Globus pallidus (tissue), 1 donor: ENCODE results near the gene PGLYRP4.
"Not testable (repeated sequence)": the region's sequence is repeated elsewhere in the genome, so short reads cannot be mapped to it uniquely, and the experiment has no call there.

ENCODE experiments used
- DNase-seq: peaks from one replicate; pipeline ENCODE4 v3.0.0-alpha.2; 2015; ENCODE audit warnings: low spot score

The PGLYRP4 gene

DNA sequence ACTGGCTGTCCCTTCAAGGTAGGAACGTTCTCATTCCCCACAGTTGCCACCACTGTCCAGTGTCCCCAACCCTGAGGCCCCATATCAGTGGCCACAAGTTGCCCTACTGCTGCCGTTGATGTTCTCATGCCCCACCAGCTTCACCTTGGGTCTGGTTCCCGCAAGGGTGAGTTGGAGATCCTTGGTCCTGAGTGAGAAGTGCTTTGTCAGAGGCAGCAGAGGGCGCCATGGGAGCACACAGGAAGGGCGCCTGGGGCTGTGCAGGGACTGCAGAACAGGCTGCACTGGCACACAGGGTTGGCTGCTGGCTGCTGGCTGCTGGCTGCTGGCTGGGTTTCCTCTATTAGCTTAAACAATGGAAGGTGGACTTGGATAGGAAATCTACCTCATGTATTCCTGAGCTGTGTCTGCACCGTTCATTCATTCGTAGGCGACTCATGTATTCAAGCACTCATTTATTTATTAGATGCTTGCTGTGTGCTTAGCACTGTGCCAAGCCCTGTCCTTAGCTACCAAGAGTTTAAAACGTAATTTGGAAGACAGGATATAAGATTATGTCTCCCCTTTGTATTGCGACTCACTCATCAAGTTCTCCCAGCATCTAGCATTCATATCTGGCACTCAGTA, 6.9 kb upstream of the PGLYRP4 start:
- no peak for DNase-seq

DNA sequence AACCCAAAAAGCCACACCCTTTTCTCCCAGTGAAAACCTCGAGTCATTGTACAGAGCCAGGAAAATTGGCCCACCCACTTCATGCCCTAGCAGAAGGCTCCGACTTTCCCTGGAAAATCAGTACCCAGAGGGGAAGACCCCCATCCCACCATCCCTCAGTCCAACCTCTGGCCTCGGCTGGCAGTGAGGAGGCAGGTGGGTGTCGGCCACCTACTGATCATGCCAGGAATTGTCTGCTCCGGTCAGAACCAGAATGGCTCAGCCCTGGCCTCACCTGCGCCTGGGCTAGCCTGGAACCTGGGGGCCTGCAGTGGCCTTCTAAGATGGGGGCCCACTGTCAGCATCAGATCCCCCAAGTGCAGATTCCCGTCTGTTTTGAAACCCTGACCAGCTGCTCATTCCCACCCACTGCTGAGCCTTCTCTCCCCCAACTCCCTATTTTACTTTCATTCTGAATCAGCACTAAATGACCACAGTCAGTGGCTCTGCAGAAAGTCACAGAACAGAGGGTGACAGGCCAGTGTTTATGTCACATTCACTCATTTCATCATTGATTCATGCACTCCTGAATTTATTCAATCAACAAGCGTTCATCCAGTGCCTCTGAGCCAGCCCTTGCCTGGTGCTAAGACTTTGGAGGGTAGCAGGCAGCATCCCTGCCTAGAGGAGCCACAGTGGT, 6.0 kb upstream of the PGLYRP4 start:
- DNase-seq: no peak

DNA sequence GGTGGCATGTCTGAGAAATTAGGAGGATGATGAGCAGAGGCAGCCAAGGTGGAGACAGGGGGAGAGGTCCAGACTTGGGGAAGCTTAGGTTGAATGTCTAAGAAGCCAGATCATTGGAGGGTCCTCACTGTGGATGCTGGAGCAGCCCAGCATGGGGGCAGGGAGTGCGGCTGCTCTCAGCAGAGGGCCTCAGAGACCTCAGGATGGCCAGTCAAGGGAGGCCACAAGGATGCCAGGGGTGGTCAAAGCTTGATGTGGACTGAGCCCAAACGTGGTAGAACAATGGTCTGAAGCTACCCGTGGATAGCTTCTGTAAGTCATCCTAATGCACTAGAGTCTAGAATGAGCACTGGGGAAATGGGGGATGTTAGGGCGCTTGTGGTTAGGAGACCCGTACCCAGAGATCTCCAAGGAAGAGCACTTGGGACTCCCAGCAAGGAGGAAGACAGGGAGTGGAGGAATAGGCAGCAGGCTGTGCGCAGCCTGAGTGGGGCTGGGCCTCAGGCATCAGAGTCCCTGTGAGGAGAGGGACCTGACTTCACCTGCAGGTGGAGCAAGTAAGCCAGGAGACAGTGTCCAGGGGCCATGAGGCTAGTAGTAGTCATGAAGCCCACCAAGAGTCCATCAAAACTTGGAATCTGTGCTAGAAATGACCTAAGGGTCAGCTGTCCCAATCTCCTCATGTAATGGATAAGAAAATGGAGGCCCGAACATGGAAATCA, 4.7 kb upstream of the PGLYRP4 start:
- DNase-seq: no peak

DNA sequence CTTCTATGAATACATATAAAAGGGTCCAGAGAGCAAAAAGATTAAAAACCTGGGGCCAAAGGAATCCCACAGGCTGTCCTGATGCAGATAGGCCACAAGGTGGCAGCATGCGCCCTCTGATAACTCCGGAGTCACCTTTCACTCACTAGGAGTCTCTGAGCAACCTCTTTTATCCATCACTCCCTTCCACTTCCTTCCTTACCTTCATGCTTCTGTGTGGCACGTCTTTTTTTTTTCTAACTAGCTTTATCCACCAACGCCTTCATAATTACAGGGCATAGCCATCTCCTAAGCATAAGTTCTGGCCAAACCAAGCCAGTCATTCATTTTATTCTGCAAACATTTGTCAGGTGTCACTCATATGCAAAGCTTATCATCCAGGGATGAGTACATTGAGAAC, 3.9 kb upstream of the PGLYRP4 start:
- peak; percentile 46 for DNase-seq

DNA sequence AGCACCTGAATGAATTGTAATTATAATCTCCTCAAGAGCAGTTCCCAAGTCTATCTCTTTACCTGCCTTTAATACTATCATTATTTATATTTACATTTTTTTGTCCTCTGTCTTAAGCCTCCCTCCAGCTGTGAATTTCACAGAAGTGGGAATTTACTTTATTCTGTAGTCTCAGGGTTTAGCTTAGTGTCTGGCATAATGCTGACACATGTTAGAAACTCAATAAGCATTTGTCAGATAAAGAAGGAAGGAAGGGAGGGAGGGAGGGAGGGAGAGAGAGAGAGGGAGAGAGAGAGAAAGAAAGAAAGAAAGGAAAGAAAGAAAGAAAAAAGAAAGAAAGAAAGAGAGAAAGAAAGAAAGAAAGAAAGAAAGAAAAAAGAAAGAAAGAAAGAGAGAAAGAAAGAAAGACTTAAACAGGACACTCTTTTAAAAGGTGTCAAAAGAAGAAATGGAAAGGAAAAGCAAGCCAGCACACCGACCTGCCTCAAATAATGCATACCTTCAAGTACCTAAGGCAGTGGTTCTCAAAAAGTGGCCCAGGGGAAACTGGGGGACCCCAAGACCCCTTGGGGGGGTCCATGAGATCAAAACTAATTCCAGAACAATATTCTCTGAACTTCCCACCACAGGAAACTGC, 1.8 kb upstream of the PGLYRP4 start:
- DNase-seq: no peak

DNA sequence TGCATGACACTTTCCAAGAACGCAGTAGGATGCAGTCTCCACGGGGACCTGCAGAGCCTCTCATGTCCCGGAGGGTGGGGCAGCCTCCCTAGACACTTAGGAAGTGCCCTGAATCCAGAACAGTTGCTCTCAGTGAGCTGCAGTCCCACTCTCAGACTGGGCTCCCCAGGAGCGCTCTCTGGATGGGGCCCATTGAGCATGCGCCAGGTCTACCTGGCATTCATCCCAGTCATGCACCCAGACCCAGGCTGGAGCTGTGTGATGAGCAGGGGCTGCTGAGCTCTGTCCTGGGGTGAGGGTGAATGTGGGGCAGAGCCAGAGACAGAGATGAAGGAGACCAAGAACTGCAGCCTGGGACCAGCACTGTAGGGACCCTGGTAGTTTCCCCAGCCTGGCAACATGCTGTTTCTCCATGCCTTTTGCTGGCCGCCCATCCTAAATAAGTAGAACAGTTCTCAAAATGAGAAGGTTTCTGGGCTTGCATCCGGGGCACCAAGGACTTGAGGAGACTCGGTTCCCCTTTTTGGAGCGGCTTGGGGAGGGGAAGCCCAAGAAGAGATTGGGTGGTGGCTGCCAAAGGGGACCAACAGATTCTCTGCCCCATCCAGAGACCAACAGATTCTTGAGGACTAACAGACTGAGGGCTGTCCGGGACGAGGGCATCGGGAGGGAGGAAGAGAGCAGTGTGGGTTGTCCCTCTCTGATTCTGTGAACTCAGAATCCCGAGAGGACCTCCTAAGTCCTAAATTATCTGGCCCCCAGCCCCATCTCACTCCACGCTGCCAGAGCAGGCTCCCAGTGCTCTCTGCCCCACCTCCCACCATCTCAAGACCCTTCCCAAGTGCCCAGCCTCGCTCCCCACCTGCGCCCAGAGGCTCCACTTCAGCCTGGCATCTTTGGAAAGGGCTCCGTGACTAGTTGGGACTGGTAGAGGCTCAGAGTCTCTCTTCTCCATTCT, 1.0 kb upstream of the PGLYRP4 start:
- no peak for DNase-seq

DNA sequence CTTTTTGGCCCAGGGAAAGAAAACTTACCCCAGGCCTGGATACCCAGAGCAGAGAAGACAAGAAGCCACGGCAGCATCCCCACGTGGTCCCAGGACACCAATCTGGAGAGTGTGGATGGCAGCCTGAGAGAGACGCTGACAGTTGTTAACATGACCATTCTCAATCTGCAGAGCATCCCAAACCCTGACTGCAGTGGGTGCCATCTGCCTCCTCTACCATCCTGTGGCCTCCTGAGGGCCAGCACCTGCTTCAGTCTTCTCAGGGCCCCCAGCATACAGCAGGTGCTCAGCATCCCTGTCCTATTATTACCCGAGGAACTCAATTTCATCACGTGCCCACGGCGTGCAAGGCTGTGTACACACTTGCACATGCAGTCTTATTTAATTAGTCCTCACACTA, 785 bp downstream of the PGLYRP4 start:
- DNase-seq: no peak

DNA sequence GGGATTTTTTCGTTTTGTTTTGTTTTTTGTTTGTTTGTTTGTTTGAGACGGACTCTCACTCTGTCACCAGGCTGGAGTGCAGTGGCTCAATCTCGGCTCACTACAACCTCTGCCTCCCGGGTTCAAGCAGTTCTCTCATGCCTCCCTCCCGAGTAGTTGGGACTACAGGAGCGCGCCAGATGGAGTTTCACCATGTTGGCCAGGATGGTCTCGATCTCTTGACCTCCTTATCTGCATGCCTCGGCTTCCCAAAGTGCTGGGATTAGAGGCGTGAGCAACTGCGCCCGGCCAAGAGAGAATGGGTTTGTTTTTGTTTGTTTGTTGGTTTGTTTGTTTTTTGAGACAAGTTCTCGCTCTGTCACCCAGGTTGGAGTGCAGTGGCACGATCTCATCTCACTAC, 1.6 kb downstream of the PGLYRP4 start:
- DNase-seq: not testable (repeated sequence)

DNA sequence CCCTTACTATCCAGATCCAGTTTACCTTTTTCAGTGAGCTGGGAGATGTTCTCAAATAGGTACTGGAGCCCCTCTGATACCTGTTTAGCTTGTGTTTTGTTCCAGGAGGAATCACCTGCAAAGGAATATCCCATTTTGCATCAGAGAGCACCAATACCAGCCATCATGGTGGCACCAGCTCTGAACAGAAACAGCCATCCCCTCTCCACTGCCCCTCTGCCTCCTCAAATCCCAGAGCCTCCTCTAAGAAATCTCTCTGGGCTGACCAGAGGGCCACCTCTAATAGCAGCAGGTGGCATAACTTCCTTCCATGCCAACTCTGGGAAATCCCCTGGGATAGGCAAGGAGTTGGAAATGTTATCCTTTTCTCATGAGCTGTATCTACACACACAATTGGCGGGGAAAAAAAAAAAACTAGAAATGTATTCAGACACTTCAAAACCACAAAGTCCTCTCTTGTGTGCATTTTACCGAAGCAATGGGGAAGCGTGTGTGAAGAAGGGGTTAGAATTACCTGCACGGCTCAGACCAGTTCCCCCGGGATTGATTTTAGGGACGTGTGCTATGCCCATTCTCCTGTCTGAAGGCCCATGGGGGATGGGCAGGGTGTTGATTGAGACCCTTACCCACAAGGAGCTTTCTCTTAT, 2.4 kb downstream of the PGLYRP4 start:
- no peak for DNase-seq

DNA sequence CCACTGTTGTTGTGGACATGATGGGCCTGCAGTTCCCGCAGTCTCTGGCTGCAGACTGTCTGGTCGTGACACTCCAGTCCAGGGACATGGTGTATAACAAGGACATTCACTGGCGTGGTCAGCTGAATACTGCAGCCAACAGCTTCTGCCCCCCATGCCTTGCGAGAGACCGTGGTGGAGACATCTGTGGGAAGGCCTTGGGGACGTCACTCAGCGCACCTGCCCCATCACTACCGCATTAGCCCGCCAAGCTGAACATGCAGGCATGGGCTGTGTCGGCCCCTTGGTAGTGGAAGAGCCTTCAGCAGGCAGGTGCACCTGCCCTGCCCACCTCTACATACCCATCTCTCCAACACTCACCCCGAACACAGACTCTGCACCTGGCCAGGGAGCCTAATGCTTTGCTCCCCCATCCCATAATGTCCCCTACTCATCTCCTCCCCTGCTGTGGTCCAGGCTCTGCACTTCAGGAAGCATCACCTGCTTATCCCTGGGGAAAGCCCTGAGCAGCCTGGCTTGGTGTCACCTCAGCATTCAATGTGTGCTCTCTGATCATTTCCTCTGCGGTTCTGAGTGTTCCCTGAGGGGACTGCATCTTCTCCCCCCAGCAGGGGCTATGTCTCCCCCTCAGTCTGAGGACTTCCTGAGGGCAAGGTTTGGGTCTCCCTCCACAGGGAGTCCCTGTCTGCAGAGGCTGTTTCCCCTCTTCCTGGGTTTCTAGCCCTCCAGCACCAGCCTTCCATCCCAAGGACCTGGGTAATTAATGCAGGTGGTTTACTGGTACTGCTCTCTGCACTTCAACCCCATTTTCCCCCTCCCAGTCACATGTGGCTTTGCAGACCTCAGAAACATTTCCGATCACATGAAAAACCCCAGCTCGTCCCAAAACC, 3.2 kb downstream of the PGLYRP4 start:
- no peak for DNase-seq

DNA sequence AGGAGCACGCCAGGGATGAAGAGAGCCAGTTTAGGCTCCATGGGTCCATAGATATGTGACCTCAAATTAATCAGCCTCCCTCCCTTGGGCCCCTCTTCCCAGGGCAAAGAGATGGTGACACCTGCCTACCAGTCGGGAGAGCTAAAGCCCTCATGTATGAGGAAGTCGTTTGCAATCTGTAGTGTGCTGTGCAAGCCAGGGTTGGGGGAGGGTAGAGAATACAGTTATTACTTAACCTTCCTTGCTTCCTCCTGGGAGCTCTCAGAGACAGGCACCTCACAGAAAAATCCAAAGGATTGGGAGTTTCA, 4.0 kb downstream of the PGLYRP4 start:
- DNase-seq: no peak

DNA sequence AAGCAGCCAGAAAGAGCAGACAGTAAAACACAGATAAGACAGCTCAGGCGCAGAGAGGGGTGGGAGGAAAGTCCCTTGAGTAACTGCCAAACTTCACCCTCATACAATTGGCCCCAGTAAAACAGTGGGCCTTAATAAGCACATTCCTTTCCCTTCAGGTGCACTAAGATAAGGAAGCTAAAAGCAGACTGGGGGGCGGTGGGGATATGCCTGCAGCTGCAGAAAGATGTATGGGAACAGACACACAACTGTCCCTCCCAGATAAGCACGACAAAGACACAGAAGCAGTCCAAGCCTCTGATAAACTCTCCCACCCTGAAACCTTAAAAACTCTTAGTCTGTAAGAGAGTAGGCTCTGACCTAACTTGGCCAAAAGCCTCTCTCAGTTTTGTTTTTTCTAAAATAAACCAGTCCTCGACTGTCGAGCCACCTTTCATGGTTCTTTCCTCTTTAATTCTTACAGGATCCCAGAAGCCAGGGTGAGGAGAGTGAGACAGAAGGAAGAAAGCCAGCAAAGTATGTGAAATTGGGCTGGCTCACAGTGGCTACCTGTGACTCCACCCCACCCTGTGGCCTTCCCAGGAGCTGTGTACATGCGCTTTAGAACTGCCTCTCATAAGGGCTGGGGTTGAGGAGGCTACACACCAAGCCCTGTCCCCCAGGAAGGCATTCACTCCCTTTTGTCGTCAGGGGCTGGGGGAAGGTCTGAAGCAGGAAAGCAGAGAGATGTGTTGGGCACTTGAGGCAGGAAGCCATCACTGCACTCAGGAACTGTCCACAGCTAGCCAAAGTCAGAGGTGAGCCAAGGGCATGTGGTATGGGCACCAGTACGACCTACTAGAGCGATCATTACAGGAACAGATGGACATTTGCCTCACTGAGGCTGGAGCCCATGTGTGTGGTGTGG, 4.6 kb downstream of the PGLYRP4 start:
- no peak for DNase-seq

DNA sequence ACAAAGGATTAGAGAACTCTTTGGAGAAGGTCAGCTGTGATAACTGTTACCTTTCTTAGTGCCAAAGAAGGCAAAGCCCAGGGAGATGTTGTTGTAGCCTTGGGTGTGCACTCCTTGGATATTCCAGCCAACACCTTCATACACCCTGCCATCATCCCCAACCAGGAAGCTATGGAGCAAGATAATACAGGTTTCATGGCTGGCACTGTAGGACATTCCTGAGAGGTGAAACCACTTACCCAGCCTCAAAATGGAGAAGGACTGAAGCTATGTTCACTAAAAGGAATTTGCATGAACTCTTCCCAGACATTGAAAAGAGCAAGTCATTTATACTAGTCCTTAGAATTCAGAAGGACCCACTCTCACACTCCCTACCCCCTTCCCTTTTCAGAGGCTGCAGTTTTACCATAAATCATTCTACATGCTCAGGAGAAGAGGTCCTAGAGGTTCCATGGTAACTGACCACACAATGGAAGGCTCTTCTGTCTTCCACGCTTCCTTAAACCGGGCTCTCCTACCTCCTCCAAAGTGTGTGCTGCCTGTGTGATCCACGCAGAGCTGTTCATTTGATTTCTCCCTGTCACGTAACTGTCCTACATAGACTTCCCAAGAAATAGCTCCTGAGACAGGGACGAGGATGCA, 5.5 kb downstream of the PGLYRP4 start:
- DNase-seq: no peak

DNA sequence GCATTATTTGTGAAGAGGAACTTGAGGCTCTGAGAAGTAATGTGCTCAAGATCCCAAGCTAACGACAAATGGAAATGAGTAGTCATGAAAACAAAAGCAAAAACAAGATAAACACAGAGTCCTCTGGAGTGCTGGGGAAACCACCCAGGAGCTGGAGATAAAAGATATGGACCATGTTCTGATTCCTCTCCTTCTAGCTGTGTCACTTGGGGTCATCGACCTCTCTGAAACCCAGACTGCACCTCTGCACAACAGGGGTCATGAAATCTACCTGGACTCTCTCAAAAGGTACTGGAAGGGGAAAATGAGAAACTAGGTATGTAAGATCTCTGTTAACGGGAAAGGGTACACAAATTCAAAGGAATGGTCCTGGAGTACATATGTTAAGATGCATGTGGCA, 6.5 kb downstream of the PGLYRP4 start:
- DNase-seq: no peak

DNA sequence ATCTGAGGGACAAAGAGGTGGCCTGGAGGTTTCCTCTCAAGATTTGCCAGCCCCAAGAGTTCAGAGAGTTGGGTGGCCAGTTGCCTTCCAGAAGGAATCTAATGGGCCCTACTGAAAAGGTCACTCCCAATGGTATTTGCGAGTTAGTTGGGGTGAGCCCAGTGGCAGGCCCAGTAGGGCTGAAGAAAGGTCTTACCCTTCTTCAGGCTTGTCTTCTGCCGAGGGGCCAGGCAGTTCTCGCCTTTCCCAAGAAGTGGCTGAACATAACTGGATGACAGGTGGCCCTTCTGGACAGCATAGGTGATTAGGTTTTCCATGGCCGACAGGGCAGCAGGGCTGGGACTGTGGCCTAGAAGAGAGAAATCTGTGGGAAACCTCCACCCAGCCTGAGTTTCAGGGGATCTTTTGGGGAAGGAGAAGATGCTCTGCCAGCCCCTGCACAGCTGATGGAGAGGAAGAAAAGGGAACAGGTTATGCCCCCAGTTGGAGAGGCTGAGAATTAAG, 7.2 kb downstream of the PGLYRP4 start:
- DNase-seq: no peak

DNA sequence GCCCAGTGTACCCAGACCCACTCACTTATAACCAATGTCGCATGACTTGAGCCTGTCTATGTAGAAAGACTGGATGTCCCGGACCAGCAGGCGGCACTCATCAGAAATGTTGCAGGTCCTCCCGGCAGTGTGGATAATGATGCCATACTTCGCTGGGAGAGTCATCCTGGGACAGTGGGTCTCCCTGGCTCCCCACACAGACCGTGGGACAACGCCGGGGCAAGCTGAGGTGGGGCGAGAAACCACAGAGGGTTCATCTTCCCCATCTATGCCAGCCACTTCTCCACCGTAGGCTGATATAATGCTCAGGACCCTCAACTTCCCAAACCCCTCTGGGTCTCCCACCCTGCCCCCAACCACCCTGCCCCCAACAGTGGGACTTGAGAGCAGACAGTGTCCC, 8.3 kb downstream of the PGLYRP4 start:
- no peak for DNase-seq

DNA sequence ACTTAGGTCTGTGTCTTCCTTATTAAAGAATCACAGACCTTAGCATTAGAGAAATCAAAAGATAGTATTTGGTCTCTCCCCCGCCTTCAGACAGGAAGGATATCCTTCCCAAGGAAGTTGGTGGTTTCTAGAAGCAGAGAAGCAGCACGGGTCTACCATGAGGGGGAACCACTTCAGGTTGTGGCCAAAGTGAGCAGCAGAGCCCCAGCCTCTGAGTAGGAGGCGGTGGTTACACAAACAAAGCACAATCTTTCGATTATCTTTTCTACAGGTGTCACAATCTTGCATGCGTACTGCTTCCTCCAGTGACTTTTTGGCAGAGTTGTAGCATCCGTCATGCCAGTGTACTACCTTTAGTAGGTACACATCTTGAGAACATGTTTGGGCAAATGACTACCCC, 8.8 kb downstream of the PGLYRP4 start:
- no peak for DNase-seq

DNA sequence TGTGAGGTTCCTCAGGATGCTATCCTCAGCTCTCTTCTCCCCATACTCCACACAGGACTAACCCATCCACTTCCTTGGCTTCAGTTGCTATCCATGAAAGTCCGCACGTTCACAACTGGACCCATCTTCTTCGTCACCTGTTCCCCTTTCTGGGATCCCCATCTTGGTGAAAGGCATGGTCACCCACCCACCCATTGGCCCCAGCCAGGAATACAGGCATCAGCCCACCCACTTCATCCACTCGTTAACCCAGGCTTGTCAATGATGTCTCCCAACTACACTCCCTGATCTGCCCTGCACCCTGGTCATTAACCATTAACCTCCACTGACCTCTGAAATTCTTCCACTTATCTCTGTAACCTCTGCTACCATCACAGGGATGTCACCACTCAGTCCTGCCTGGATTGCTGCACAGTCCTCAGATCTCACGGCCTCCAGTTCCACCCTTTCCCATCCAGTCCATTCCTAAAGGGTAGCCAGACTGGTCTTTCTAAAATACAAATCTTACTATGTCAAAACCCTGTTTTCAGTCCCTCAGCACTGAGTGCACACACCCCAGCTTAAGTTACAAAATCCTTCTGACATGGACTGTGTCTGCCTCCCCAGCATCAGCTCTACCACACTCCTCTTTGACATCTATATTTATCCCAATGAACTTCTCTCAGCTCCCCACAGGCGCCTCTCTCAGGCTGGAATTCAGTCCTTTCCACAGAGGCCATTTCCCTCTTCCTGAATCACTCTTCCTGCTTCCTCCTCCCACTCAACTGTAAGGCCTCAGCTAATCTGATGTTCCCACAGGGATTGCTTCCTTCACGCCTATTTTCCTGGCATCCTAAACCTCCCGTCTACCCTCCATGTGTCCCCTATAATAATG, 10.4 kb downstream of the PGLYRP4 start:
- DNase-seq: no peak
